HG03439 (cell line): ENCODE results near the gene CTBP2.
"Not testable (repeated sequence)": the region's sequence is repeated elsewhere in the genome, so short reads cannot be mapped to it uniquely, and the experiment has no call there.

Experiments used
- ATAC-seq: cut with Tn5 transposase; IDR thresholded peaks from one replicate; pipeline ENCODE4 v1.9.1; 2021; ENCODE audit warnings: mild to moderate bottlenecking, moderate library complexity; ENCODE audit not compliant: unreplicated experiment

CTBP2 gene

GRCh38 chr10:125160856-125161706 is 718 bp upstream of the CTBP2 start:
- ATAC-seq, result no peak

GRCh38 chr10:125159486-125159931 is 854 bp downstream of the CTBP2 start:
- ATAC-seq, result no peak

GRCh38 chr10:125158601-125159485 is 1.5 kb downstream of the CTBP2 start:
- no peak for ATAC-seq

GRCh38 chr10:125158275-125158600 is 2.1 kb downstream of the CTBP2 start:
- no peak for ATAC-seq

- no peak for ATAC-seq
These were observed 2.9 kb downstream of the CTBP2 start for GRCh38 chr10:125157505-125157904.

GRCh38 chr10:125156739-125157480 is 3.5 kb downstream of the CTBP2 start:
- no peak for ATAC-seq

- no peak for ATAC-seq
These were observed 4.2 kb downstream of the CTBP2 start for GRCh38 chr10:125156196-125156595.

- no peak for ATAC-seq
These were observed 5.3 kb downstream of the CTBP2 start for GRCh38 chr10:125155101-125155500.

GRCh38 chr10:125154529-125154928 is 5.8 kb downstream of the CTBP2 start:
- ATAC-seq, result no peak

GRCh38 chr10:125153703-125154490 is 6.5 kb downstream of the CTBP2 start:
- ATAC-seq, result no peak

- ATAC-seq, result no peak
These were observed 7.7 kb downstream of the CTBP2 start for GRCh38 chr10:125152450-125153368.

- no peak for ATAC-seq
These were observed 8.6 kb downstream of the CTBP2 start for GRCh38 chr10:125151553-125152449.

- ATAC-seq, result no peak
These were observed 9.2 kb downstream of the CTBP2 start for GRCh38 chr10:125151170-125151552.

- ATAC-seq, result not testable (repeated sequence)
These were observed 9.8 kb downstream of the CTBP2 start for GRCh38 chr10:125150376-125151083.

- no peak for ATAC-seq
These were observed 10.7 kb downstream of the CTBP2 start for GRCh38 chr10:125149680-125150047.

- ATAC-seq, result no peak
These were observed 11.2 kb downstream of the CTBP2 start for GRCh38 chr10:125149036-125149679.

- no peak for ATAC-seq
These were observed 11.8 kb downstream of the CTBP2 start for GRCh38 chr10:125148528-125148927.
